HUDEP-2 (cell line): ENCODE results near the gene SSH2.
"Not testable (repeated sequence)": the region's sequence is repeated elsewhere in the genome, so short reads cannot be mapped to it uniquely, and the experiment has no call there.

ENCODE experiments used
- DNase-seq, 76 experiments: peaks; one replicate each; lab custom pipeline; 2025; ENCODE audit not compliant: unreplicated experiment in 76 of 76; lab: John Stamatoyannopoulos, UW

Gene SSH2

GRCh38 chr17:29789196-29790170, 140.5 kb downstream of the SSH2 start:
- DNase-seq: no peak

GRCh38 chr17:29787995-29788394, 142.0 kb downstream of the SSH2 start:
- no peak for DNase-seq

GRCh38 chr17:29782917-29783316, 147.1 kb downstream of the SSH2 start:
- no peak for DNase-seq

- DNase-seq: not testable (repeated sequence)
These were observed 150.2 kb downstream of the SSH2 start for GRCh38 chr17:29779812-29780190.

GRCh38 chr17:29778956-29779811, 150.8 kb downstream of the SSH2 start:
- DNase-seq: peak in 56 of 76 experiments; percentile 2 to 78 (median 42)

GRCh38 chr17:29777663-29778062, 152.4 kb downstream of the SSH2 start:
- no peak for DNase-seq

- no peak for DNase-seq
These were observed 154.0 kb downstream of the SSH2 start for GRCh38 chr17:29776026-29776425.

- no peak for DNase-seq
These were observed 157.0 kb downstream of the SSH2 start for GRCh38 chr17:29772981-29773380.

- DNase-seq: no peak
These were observed 158.5 kb downstream of the SSH2 start for GRCh38 chr17:29771546-29771945.

- no peak for DNase-seq
These were observed 160.8 kb downstream of the SSH2 start for GRCh38 chr17:29769225-29769624.

- DNase-seq: no peak
These were observed 163.2 kb downstream of the SSH2 start for GRCh38 chr17:29766796-29767327.

GRCh38 chr17:29764748-29765147, 165.3 kb downstream of the SSH2 start:
- no peak for DNase-seq

- DNase-seq: no peak
These were observed 165.8 kb downstream of the SSH2 start for GRCh38 chr17:29764217-29764616.

GRCh38 chr17:29763273-29763672, 166.8 kb downstream of the SSH2 start:
- no peak for DNase-seq

- DNase-seq: peak in 68 of 76 experiments; percentile 4 to 84 (median 60)
These were observed 168.8 kb downstream of the SSH2 start for GRCh38 chr17:29761040-29761761.

- peak in 2 of 76 experiments; percentile 9 to 13 for DNase-seq
These were observed 169.6 kb downstream of the SSH2 start for GRCh38 chr17:29760279-29761039.

- no peak for DNase-seq
These were observed 171.8 kb downstream of the SSH2 start for GRCh38 chr17:29758255-29758654.

GRCh38 chr17:29757788-29758187, 172.2 kb downstream of the SSH2 start:
- DNase-seq: no peak

- no peak for DNase-seq
These were observed 176.1 kb downstream of the SSH2 start for GRCh38 chr17:29753845-29754439.
